Karpas-422 (cell line): ENCODE data around the gene NPIPB8. TPM values are rescaled to one million over a fixed set of nuclear protein-coding genes. Genes with fewer than 3 reads are reported as not detected.
"Not testable (repeated sequence)": the region's sequence is repeated elsewhere in the genome, so short reads cannot be mapped to it uniquely, and the experiment has no call there.

ENCODE experiments used
- DNase-seq: peaks from one replicate; pipeline ENCODE4 v3.0.0-alpha.2; 2015
- H2AFZ ChIP-seq: fragments of 200-600 bp; sonication (generic); 2 replicates; pipeline ENCODE4 v1.6.1; 2014; ENCODE audit warnings: antibody characterized with exemption, low read length, mixed read lengths
- H3K27ac ChIP-seq: fragments of 200-600 bp; sonication (generic); 2 replicates; pipeline ENCODE4 v1.5.1; 2014; ENCODE audit warnings: mild to moderate bottlenecking, low read length, moderate library complexity
- H3K27me3 ChIP-seq: fragments of 200-600 bp; sonication (generic); 2 replicates; pipeline ENCODE4 v1.6.1; 2014; ENCODE audit warnings: low read length, mixed read lengths
- H3K36me3 ChIP-seq: fragments of 200-600 bp; sonication (generic); 2 replicates; pipeline ENCODE4 v1.6.1; 2014; ENCODE audit warnings: low read length, mixed read lengths; ENCODE audit not compliant: insufficient read depth
- H3K4me1 ChIP-seq: fragments of 200-600 bp; sonication (generic); 2 replicates; pipeline ENCODE4 v1.6.1; 2014; ENCODE audit warnings: mild to moderate bottlenecking, low read length, mixed read lengths
- H3K4me2 ChIP-seq: fragments of 200-600 bp; sonication (generic); 2 replicates; pipeline ENCODE4 v1.6.1; 2014; ENCODE audit warnings: low read length, low read depth, mild to moderate bottlenecking; ENCODE audit not compliant: poor library complexity, severe bottlenecking
- H3K4me3 ChIP-seq: fragments of 200-600 bp; sonication (generic); 2 replicates; pipeline ENCODE4 v1.5.1; 2014; ENCODE audit warnings: mild to moderate bottlenecking, antibody characterized with exemption, low read length, mixed read lengths
- H3K79me2 ChIP-seq: fragments of 200-600 bp; sonication (generic); 2 replicates; pipeline ENCODE4 v1.6.1; 2014; ENCODE audit warnings: mild to moderate bottlenecking, low read length, mixed read lengths
- H3K9ac ChIP-seq: fragments of 200-600 bp; sonication (generic); 2 replicates; pipeline ENCODE4 v1.6.0; 2014; ENCODE audit warnings: low read length
- H3K9me2 ChIP-seq: fragments of 200-600 bp; sonication (generic), shearing (Covaris generic); replicated peaks from 2 replicates; pipeline ENCODE4 v1.6.0; 2014; ENCODE audit warnings: mild to moderate bottlenecking, low read length, moderate library complexity; ENCODE audit not compliant: insufficient read depth
- H3K9me3 ChIP-seq: fragments of 300-700, 200-600 bp; sonication (generic); 2 replicates; pipeline ENCODE4 v1.6.1; 2014; ENCODE audit warnings: low read length, mixed read lengths
- H4K20me1 ChIP-seq: fragments of 200-600 bp; sonication (generic); 2 replicates; pipeline ENCODE4 v1.6.1; 2014; ENCODE audit warnings: mild to moderate bottlenecking, antibody characterized with exemption, low read length, low read depth; ENCODE audit not compliant: insufficient read depth
- total RNA-seq: library from RNA; depleted of rRNA; stranded (reverse); fragments of >200 nt; shearing (Covaris generic); gene quantifications from 2 replicates; pipeline ENCODE4 v1.2.3, GENCODE V29; 2014; ENCODE audit warnings: low replicate concordance

Gene NPIPB8
- total RNA-seq, 1 experiment from 2014 or later, result 4.5 TPM

DNA sequence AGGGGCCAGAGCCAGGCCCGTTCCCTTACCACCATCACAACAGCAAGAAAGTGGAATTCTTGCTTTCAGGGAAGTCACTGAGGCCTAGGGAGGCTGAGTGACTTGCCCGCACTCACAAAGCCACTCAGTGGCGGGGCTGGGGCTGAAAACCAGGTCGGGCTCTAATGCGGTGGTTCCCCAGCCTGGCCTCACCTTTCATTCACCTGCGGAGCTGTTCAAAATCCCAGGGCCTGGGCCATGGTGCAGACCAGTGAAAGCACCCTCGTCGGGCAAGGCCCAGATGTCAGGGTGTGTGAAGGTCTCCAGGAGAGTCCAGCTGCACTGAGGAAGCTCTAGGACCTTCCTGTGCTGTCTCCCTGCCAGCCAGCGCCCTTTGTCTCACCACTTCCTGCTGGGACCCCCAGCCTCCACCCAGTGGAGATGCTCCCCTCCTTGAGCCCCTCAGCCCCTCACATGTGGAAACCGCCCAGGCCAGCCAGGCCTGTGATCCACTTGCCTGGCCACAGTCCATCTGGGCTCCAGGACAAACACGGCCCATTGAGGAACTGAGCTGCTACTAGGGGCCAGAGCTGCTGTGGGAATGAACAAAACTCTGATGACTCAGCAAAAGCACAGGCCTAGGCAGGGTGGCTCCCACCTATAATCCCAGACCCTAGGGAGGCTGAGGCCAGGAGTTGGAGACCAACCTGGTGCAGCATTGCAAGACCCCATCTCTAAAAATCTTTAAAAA lies 28.8 kb upstream of the NPIPB8 start:
- H4K20me1 ChIP-seq, H3K9me2 ChIP-seq, H3K4me2 ChIP-seq, H3K27me3 ChIP-seq, DNase-seq, H3K4me3 ChIP-seq, H2AFZ ChIP-seq, H3K9me3 ChIP-seq, H3K9ac ChIP-seq: not testable (repeated sequence)
- Histone ChIP-seq H3K4me1 (peaks cover 34% of the 10 kb centered on the region), H3K36me3 (peaks cover 12% of the 10 kb centered on the region; the same call in 1 of the 2 replicates), H3K27ac (peak overlapping the region; percentile 91), H3K79me2 (peaks cover 10% of the 10 kb centered on the region; the same call in 1 of the 2 replicates)

DNA sequence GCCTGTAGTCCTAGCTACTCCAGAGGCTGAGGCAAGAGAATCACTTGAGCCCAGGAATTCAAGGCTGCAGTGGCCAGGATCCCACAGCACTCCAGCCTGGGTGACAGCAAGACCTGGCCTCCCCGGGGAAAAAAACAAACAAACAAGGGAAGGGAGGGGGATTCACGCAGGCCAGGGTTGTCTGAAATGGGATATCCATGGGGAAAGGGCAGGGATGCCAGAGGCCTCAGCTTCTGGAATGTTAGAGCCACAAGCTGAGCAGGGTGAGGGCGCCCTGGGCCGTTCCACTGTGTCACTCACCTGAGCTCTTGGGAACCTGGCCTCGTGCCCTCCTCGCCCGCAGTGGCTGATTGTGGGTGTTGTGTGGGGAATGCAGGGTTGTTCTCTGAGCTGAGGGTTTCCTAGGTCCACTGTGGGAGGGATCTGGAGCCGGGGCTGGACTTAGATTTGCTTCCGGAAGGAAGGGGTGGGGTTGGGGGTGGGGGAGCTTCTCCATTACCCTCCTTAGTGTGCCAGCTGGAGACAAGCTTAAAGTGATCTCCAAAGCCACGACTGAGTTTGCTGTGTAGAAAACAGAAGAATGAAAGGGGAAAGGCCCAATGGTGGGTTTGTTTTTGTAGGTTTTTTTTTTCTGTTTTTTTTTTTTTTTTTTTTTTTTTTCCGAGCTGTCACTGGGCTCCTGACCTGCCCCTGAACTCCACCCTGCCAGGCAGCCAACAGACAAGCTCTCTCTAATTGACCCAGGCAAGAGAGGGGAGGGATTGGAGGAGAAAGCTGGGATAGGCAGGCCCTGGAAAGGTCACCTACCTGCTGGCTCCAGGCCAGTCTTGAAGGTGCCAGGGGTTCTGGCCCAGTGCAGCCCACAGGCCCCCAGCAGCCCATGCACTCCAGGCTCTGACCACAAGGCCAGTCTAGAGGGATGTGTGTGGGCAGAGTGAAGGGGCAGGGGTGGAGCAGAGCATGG lies 28.0 kb upstream of the NPIPB8 start, which contains the start of gene SULT1A1:
SULT1A1 (minus strand) TSS at position 414 of the 964 bp plus-strand sequence. CDS start 1,189 bp downstream, outside the sequence.
- peak within 1 kb of the TSS; percentile 36 for H3K4me2 ChIP-seq
- DNase-seq, result peak; percentile 51
- H3K27me3 ChIP-seq, result no peaks in the 10 kb centered on the region

DNA sequence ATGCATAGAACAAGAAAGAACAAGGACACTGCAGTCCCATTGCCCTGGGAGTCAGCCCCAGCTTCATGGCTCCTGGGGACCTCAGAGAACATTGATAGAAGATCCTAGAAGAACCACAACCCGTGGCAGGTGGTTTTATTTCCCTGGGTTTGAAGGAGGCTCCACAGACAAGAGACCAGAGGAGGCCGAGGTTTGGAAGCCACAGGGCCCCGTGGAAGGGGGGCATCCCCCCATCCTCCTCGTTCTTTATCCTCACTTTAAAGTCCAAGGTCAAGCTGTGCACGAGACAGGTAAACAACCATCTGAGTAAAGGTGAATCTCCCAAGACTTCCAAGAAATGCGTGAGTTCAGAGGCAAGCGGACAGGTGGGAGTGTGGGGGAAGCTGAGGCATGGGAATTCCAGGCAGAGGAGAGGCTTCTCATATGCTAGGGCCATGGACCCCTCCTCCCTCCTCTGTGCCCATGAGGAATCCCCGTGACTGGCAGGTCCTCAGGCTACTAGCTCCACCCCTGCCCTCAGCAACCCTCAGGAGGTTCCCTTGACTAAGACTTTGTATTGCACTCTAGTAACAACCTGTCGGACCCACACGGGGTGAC lies 27.2 kb upstream of the NPIPB8 start:
- Histone ChIP-seq H3K4me2 (peak overlapping the region; percentile 36), H2AFZ (no peak overlapping the region), H3K4me3 (no peak overlapping the region), H3K36me3 (peaks cover 12% of the 10 kb centered on the region; the same call in 1 of the 2 replicates), H3K79me2 (peaks cover 10% of the 10 kb centered on the region; the same call in 1 of the 2 replicates), H4K20me1 (no peaks in the 10 kb centered on the region), H3K27ac (peak overlapping the region; percentile 91), H3K9me3 (no peaks in the 10 kb centered on the region), H3K9me2 (no peaks in the 10 kb centered on the region), H3K9ac (peak overlapping the region; percentile 47), H3K27me3 (no peaks in the 10 kb centered on the region), H3K4me1 (peaks cover 34% of the 10 kb centered on the region)
- peak; percentile 61 for DNase-seq

More for the DNA sequence above, 28.0 kb upstream of the NPIPB8 start, which contains the start of gene SULT1A1:
- peaks cover 10% of the 10 kb centered on the region; the same call in 1 of the 2 replicates for H3K79me2 ChIP-seq
- H3K36me3 ChIP-seq, result peaks cover 12% of the 10 kb centered on the region; the same call in 1 of the 2 replicates
- H2AFZ ChIP-seq, result no peak within 1 kb of the TSS
- no peaks in the 10 kb centered on the region for H3K9me2 ChIP-seq
- H3K9ac ChIP-seq, result peak within 1 kb of the TSS; percentile 47
- peaks cover 32% of the 10 kb centered on the region for H3K4me1 ChIP-seq
- peak within 1 kb of the TSS; percentile 91 for H3K27ac ChIP-seq
- H3K9me3 ChIP-seq, result no peaks in the 10 kb centered on the region
- H3K4me3 ChIP-seq, result no peak within 1 kb of the TSS
- H4K20me1 ChIP-seq, result no peaks in the 10 kb centered on the region

DNA sequence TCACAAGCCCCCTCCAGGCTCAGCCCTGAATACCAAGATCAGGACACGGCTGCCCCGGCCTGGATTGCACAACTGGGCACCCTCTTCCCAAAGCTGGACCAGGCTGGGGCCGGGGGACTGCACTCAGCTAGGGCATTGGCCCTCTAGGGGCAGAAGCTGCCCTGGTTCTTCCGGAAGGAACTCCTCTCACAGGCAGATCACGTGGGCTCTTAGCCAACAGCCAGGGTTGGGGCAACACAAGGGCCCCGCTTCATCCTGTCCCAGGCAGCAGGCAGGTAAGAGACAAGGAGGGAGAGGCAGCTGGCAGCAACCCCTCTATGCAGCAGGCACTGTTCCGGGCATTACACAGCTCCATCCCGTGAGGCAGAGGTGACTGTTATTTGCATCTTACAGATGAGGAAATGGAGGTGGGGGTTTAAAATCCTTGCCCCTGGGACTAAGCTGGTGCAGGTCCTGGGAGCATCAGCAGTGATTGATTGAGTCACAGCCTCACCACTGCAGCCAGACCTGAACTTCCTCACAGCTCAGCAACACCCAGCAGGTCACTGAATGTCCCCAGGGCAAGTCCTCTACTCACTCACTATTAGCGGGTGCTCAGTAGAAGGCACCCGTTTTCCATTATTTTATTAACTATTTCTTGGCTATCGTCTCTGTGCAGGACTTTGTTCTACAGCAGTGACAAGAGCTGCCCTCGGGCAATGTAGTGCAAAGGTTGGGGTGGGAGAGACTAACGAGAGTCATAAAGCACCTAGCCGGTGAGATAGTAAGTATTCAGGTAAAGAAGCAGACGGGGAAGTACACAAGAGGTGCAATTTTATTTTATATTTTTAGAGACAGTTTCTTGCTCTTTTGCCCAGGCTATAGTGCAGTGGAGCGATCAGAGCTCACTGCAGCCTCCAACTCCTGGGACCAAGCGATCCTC lies 25.2 kb upstream of the NPIPB8 start:
- H3K27ac ChIP-seq, H3K9ac ChIP-seq, DNase-seq, H3K9me3 ChIP-seq, H3K4me3 ChIP-seq, H3K27me3 ChIP-seq, H2AFZ ChIP-seq, H3K9me2 ChIP-seq, H3K4me2 ChIP-seq, H4K20me1 ChIP-seq: not testable (repeated sequence)
- Histone ChIP-seq H3K79me2 (peaks cover 10% of the 10 kb centered on the region; the same call in 1 of the 2 replicates), H3K4me1 (peaks cover 52% of the 10 kb centered on the region), H3K36me3 (peaks cover 20% of the 10 kb centered on the region; the same call in 1 of the 2 replicates)

DNA sequence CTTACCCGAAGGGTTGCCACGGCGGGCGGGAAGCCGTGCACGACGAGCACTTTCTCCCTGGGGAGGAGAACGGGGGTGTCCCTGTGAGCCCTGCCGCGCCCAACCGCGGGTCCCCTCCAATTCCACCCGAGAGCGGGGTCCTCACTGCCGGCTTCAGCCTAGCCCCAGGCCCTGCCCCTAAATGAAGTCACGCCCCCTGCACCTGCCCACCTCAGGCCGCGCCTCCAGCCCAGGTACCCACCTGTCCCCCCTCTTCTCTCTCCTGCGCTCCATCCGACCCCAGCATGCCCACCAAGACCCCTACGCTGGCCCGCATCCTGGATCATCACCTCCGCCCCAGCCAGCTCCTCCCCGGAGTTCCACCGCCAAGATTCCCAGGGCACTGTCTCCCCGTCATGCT lies 24.0 kb upstream of the NPIPB8 start:
- peak; percentile 65 for DNase-seq
- H3K9me2 ChIP-seq, H2AFZ ChIP-seq, H3K4me2 ChIP-seq, H3K9ac ChIP-seq, H3K4me3 ChIP-seq, H3K9me3 ChIP-seq, H3K27me3 ChIP-seq, H4K20me1 ChIP-seq: not testable (repeated sequence)
- H3K27ac ChIP-seq, result peak overlapping the region; percentile 86
- H3K36me3 ChIP-seq, result peaks cover 25% of the 10 kb centered on the region; the same call in 1 of the 2 replicates
- peaks cover 10% of the 10 kb centered on the region; the same call in 1 of the 2 replicates for H3K79me2 ChIP-seq
- H3K4me1 ChIP-seq, result peaks cover 65% of the 10 kb centered on the region

DNA sequence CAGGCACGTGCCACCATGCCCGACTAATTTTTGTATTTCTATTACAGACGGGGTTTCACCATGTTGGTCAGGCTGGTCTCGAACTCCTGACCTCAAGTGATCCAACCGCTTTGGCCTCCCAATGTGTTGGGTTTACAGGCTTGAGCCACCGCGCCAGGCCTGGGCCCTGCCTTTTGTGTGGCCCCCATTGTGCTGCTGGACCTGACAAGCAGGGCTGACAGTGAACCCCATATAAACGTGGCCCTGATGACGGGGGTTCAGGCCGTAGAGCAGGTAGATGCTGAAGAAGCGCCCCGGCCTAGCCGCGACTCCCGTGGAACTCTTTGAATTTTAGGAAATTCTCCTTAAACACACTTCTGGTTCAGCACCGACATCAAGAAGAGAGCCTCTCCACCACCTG lies 23.3 kb upstream of the NPIPB8 start:
- not testable (repeated sequence) for H3K9me2 ChIP-seq, DNase-seq, H3K9me3 ChIP-seq, H3K27me3 ChIP-seq, H4K20me1 ChIP-seq, H3K4me3 ChIP-seq, H2AFZ ChIP-seq, H3K4me2 ChIP-seq
- H3K79me2 ChIP-seq, result peaks cover 10% of the 10 kb centered on the region; the same call in 1 of the 2 replicates
- H3K9ac ChIP-seq, result peak overlapping the region; percentile 13; the same call in 1 of the 2 replicates
- peaks cover 26% of the 10 kb centered on the region; the same call in 1 of the 2 replicates for H3K36me3 ChIP-seq
- peaks cover 69% of the 10 kb centered on the region for H3K4me1 ChIP-seq
- peak overlapping the region; percentile 86 for H3K27ac ChIP-seq

- not testable (repeated sequence) for H3K9me3 ChIP-seq, H3K27me3 ChIP-seq, H3K79me2 ChIP-seq, H3K9me2 ChIP-seq, H2AFZ ChIP-seq, H3K4me3 ChIP-seq, H4K20me1 ChIP-seq
- peak overlapping the region; percentile 41; the same call in 1 of the 2 replicates for H3K9ac ChIP-seq
- H3K4me2 ChIP-seq, result peak overlapping the region; percentile 47
- peaks cover 25% of the 10 kb centered on the region; the same call in 1 of the 2 replicates for H3K36me3 ChIP-seq
- DNase-seq, result peak; percentile 75
- H3K4me1 ChIP-seq, result peaks cover 70% of the 10 kb centered on the region
- H3K27ac ChIP-seq, result peak overlapping the region; percentile 96
Observed at GRCh38 chr16:28615486-28616223, 22.2 kb upstream of the NPIPB8 start.
